ENCODE measurements around the gene LRRK1. TPM values are rescaled to one million over a fixed set of nuclear protein-coding genes. Genes with fewer than 3 reads are reported as not detected.

LRRK1 gene
- total RNA-seq, 1 experiment from 2014 or later: 7.0 TPM

- BruUV-seq (replicated peaks): no TSS peak
- intact Hi-C loops (cut with micrococcal nuclease): no loop called here
- DNase-seq: no peak
- Histone ChIP-seq H3K9ac (ENCODE audit: low read length) (no peak overlapping the region), H3K36me3 (ENCODE audit: low read depth, low read length) (no peaks in the 10 kb centered on the region), H3K4me3 (ENCODE audit: low read length) (no peak overlapping the region), H3K79me2 (ENCODE audit: low read length) (no peaks in the 10 kb centered on the region), H3K9me3 (ENCODE audit: low read length) (no peaks in the 10 kb centered on the region), H3K27ac (ENCODE audit: low read length) (no peak overlapping the region), H3F3A (ENCODE audit: low read length, unreplicated experiment) (no peaks in the 10 kb centered on the region), H4K20me1 (ENCODE audit: low read length) (no peaks in the 10 kb centered on the region), H3K4me2 (ENCODE audit: low read length) (no peak overlapping the region), H2AFZ (ENCODE audit: low read length) (no peak overlapping the region), H3K27me3 (ENCODE audit: low read length) (no peaks in the 10 kb centered on the region), H3K4me1 (ENCODE audit: insufficient read depth, low read length) (no peaks in the 10 kb centered on the region), H3K9me2 (replicated peaks; ENCODE audit: low read length) (no peaks in the 10 kb centered on the region)
- ATAC-seq: no peak
- ChIA-PET POLR2A (ENCODE audit: unreplicated experiment) (no interaction called here), CTCF (no interaction called here)
- TF ChIP-seq EZH2phosphoT487 (IDR thresholded peaks at IDR 0.05; ENCODE audit: borderline replicate concordance, low read length): no peak
- TF ChIP-seq EZH2 (IDR thresholded peaks at IDR 0.05; ENCODE audit: low read length, unreplicated experiment): no peak
- TF ChIP-seq, protein P1, sequence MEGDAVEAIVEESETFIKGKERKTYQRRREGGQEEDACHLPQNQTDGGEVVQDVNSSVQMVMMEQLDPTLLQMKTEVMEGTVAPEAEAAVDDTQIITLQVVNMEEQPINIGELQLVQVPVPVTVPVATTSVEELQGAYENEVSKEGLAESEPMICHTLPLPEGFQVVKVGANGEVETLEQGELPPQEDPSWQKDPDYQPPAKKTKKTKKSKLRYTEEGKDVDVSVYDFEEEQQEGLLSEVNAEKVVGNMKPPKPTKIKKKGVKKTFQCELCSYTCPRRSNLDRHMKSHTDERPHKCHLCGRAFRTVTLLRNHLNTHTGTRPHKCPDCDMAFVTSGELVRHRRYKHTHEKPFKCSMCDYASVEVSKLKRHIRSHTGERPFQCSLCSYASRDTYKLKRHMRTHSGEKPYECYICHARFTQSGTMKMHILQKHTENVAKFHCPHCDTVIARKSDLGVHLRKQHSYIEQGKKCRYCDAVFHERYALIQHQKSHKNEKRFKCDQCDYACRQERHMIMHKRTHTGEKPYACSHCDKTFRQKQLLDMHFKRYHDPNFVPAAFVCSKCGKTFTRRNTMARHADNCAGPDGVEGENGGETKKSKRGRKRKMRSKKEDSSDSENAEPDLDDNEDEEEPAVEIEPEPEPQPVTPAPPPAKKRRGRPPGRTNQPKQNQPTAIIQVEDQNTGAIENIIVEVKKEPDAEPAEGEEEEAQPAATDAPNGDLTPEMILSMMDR (conservative IDR thresholded peaks at IDR 0.05; ENCODE audit: low read depth, low read length): no peak
Observed at GRCh38 chr15:101111570-101112262, 192.6 kb downstream of the LRRK1 start.

- H3K4me3 ChIP-seq (ENCODE audit: low read length): no peak overlapping the region
- no peaks in the 10 kb centered on the region for H3F3A ChIP-seq (ENCODE audit: low read length, unreplicated experiment)
- no peaks in the 10 kb centered on the region for H4K20me1 ChIP-seq (ENCODE audit: low read length)
- H3K79me2 ChIP-seq (ENCODE audit: low read length): no peaks in the 10 kb centered on the region
- ATAC-seq: no peak
- no peak overlapping the region for H2AFZ ChIP-seq (ENCODE audit: low read length)
- BruUV-seq (replicated peaks): no TSS peak
- ChIA-PET CTCF (no interaction called here), POLR2A (ENCODE audit: unreplicated experiment) (no interaction called here)
- intact Hi-C loops (cut with micrococcal nuclease): no loop called here
- H3K27me3 ChIP-seq (ENCODE audit: low read length): no peaks in the 10 kb centered on the region
- H3K4me1 ChIP-seq (ENCODE audit: insufficient read depth, low read length): no peaks in the 10 kb centered on the region
- H3K27ac ChIP-seq (ENCODE audit: low read length): no peak overlapping the region
- TF ChIP-seq EZH2 (IDR thresholded peaks at IDR 0.05; ENCODE audit: low read length, unreplicated experiment) (no peak), EZH2phosphoT487 (IDR thresholded peaks at IDR 0.05; ENCODE audit: borderline replicate concordance, low read length) (no peak)
- TF ChIP-seq, protein P1 (conservative IDR thresholded peaks at IDR 0.05; ENCODE audit: low read depth, low read length): no peak
- no peaks in the 10 kb centered on the region for H3K36me3 ChIP-seq (ENCODE audit: low read depth, low read length)
- no peak overlapping the region for H3K9ac ChIP-seq (ENCODE audit: low read length)
- DNase-seq: no peak
- H3K4me2 ChIP-seq (ENCODE audit: low read length): no peak overlapping the region
- no peaks in the 10 kb centered on the region for H3K9me2 ChIP-seq (replicated peaks; ENCODE audit: low read length)
- no peaks in the 10 kb centered on the region for H3K9me3 ChIP-seq (ENCODE audit: low read length)
Observed at GRCh38 chr15:101112336-101113113, 193.4 kb downstream of the LRRK1 start.
